Fibroblast of skin of scalp (primary cell): ENCODE data around the gene LAMA2.

ENCODE experiments used
- DNase-seq: peaks from one replicate; pipeline ENCODE4 v3.0.0-alpha.2; 2013

The LAMA2 gene

DNA sequence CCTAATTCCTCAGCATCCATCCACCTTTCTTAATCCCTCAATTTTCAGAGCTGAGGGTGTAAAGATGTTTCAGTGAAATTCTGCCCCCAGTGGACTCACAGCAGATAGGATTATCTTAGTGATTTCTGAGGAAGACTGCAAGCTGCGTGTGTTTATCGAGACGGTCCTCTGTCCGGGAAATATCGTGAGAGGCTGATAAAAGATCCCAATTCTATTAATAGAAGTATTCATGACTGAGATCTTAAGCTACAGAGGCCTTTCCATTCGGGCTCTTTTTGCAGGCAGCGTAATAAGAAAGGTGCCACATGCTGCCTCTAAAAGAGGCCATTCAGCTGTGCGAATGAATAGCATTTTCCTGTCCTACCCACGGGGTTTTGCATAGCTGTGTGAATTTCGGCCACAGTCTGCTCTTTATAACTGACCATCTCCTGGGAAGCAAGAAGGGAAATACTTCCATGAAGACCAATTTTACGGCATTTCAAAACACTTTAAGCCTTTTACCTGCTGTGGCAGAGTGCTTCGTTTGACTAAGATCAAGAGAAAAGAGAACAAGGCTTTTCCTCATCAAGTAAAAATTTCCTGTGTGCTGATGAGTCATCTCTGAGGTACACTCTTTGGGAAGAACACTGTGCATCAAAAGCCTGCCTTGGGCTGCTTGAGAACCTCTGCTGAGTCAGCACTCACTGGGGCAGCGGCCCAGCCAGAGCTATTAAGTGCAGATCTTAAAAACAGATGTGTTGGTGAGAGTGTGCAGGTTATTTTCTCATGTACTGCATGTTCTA, 618.2 kb downstream of the LAMA2 start:
- peak; percentile 82 for DNase-seq

DNA sequence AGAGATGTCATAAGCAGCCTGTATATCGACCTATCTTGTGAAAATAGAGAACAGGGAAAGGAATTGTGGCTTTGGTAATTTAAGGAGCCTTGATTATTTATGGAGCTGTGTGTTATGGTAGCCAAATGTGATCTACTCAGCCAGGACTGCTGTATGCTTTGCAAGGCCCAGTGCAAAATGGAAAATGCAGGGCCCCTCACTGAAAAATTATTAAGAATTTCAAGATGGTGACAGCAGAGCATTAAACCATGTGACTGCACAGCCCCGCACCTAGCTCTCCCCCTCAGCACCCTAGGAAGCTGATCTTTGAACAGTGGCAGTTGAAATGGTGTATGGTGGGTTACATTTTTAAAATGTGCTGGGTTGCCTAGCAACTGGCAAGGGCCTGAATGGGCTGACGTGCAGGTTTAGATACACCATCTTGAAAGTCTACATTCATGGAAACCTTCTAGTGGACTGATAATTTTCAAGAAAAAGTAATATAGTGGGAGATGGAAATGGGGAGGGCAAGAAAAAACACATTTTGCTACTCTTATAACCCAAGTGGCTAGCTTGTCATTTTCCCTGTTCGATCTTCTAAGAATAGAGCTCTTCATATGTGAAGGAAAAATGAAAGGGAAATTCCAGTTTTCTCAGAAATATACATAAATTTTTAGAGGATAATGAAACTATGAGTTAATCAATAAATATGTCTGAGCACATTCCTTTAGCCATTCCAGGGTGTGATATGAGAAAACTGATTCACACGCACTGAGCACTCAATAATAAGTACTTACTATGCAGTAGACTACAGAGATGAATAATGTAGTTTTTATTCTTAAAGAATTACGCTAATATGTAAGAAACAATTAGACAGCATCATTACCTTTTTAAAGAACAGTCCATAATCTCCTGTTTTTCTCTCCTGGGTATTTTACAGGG, 619.1 kb downstream of the LAMA2 start:
- peak; percentile 56 for DNase-seq

DNA sequence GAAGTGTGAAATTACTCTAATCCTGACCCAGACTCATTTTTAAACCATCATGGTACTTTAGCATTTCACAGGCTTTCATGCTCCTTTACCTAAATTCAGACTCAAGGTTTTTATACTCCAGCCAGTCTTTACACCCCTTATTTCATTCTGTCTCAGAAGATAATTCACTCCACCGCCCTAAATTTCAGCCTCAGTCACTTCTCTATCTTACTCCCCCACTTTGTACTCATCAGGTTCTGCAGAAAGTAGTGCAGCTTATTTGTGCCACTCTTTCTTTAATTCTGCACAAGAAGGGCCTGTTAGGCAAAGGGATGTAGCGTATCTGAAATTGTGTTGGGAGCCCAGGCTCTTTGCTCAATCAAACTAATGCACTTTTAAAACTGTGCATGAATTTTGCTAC, 621.5 kb downstream of the LAMA2 start:
- no peak for DNase-seq

DNA sequence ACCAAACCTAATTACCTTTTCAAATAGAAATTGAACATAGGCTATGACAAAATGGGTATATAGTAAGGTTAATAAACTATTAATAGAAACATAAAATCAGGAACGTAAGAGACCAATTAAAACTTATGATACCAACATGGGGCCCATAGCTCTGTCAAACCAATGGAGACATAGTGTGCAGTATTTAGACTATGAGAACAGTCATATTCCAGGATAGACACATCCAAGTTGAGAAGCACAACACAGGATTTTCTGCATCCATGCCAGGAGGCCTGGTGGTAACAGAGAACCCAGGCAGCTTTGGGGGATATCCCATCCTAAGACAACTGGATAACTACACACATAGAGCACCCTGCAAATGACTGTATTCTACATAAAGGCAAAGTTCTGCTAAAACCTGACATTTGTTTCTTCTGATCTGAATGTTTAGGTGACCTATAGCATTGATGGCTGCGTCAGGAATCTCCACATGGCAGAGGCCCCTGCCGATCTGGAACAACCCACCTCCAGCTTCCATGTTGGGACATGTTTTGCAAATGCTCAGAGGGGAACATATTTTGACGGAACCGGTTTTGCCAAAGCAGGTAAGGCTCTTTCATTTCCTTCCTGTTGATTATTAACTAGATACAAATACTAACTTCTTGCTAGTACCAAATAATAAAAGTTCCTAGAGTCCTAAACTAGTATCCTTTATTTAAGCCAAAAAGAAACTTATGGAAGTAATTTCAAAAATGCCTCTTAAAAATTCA, 624.3 kb downstream of the LAMA2 start:
- no peak for DNase-seq

DNA sequence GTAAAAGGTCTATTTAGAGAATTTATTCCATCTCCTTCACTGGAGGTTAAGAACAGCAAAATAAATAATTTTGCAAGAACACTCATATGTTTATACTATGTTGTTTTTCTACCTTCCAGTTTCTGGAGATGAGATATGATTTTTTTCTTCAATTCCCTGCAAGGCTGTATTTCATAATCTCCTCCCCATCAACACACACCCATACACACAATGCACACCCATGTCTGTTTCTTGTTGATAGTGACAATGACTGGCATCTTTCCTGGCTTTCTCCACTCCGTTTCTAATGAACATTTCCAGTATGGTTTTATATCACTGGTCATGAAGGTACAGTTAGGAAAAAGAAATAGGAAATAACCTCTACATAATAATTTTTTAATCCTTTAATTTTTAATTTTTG, 624.9 kb downstream of the LAMA2 start:
- no peak for DNase-seq

DNA sequence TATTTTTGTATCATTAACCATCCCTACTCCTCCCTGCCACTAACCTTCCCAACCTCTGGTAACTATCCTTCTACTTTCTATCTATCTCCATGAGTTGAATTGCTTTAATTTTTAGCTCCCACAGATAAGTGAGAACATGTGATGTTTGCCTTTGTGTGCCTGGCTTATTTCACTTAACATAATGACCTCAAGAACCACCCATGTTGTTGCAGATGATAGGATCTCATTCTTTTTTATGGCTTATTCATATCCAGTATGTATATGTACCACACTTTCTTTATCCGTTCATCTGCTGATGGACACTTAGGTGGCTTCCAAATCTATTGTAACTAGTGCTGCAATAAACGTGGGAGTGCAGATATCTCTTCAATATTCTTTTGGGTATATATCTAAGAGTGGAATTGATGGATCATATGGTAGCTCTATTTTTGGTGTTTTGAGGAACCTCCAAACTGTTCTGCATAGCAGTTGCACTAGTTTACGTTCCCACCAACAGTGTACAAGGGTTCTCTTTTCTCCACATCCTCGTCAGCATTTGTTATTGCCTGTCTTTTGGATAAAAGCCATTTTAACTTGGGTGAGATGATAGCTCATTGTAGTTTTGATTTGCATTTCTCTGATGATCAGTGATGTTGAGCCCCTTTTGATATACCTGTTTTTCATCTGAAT, 625.7 kb downstream of the LAMA2 start:
- no peak for DNase-seq

DNA sequence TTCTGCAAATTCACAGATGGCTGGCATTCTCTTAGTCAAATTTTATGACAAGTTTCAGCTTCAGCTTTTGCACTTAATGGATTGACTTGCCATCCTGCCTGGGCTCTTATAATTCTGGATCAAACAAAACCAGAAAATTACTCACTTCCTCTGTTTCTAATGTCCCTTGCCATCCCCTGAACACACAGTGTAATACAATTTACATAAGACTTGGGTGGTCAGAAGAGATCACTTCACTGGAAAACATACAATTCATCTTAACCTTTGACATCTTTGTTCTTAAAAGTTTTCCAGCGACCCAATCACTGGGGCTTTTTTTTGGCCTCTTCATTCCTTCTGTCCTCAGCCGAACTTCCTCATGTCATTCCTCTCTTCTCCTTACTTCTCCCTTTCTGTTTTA, 628.0 kb downstream of the LAMA2 start:
- DNase-seq: no peak

DNA sequence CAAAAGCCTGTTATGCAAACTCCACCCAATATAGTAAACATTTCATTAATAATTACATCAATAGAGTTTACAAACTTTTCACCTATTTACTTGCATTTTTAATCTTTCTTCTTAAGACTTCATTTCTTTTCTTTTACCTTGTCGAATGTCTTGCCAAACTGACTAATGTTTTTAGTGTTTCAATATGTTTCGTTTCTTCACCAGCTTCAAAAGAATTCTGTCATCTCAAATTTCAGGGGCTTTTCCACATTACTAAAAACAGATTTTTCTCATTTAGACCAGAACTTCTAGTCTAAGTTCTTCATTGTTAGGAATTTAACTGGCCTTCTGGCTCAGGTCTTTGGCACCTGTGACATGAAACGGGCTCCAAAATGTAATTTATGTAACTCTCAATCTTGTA, 630.5 kb downstream of the LAMA2 start:
- DNase-seq: peak; percentile 45

DNA sequence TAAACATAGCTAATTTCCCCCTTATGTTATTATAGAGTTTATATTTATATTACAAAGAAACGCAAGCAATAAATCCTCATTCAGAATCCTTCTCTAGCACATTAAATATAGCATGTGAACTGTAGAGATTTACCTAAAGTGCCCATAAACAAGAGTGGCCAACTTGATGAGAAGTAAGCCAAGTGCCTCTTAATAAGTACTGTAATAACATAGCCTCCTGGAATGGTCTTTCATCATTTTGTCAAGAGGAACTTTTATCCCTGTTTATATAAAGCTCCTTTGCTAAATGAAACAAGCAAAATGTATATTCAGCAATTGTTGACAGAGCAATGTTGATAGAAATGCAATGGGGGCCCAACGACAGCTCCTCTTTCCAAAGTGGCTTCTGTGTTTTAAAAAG, 632.1 kb downstream of the LAMA2 start:
- DNase-seq: no peak

DNA sequence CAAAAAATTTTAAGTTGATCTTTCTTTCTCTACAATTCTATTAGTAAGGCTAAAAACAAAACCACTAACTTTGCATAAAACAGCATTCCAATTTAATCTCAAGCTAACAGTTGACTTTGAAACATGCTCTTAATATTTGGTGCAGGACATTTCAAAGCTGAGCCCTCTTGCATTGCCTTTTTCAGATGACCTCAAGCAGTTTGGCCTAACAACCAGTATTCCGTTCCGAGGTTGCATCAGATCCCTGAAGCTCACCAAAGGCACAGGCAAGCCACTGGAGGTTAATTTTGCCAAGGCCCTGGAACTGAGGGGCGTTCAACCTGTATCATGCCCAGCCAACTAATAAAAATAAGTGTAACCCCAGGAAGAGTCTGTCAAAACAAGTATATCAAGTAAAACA, 633.1 kb downstream of the LAMA2 start:
- no peak for DNase-seq

DNA sequence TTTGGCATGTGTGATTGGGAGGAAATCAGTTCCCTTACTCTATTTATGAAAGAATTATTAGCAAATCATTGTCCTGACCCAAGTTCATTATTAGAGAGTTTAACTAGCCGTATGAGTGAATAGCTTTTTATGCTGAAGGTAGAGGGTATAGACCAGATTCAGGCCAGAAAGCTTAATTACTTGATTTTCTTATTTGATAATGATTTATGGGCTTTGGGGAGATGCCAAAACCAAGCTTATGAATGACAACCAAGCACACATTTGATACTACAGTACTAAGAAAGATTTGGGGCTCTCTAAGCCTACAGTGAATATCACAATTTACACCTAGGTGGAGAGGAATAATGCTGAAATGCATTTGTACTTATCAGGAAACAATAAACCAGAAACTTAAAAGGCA, 633.8 kb downstream of the LAMA2 start:
- no peak for DNase-seq

DNA sequence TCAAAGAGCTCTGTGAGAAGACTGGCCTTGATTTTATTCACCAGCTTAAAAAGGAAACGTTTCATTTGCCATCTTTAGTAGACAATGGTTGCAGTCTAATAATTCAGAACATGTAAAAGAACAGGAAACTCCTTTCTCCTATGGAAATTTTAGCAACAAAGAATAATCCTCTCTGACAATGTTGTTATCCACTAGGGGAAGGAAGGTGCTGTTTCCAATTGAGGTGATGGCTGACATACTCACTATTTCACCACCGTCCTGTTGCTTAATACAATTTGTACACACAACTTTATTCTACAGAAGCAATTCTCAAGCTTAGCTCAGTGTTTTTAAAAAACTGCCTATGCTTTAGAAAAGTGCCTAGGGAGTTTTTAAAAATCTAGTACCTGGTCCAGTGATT, 634.4 kb downstream of the LAMA2 start:
- no peak for DNase-seq

DNA sequence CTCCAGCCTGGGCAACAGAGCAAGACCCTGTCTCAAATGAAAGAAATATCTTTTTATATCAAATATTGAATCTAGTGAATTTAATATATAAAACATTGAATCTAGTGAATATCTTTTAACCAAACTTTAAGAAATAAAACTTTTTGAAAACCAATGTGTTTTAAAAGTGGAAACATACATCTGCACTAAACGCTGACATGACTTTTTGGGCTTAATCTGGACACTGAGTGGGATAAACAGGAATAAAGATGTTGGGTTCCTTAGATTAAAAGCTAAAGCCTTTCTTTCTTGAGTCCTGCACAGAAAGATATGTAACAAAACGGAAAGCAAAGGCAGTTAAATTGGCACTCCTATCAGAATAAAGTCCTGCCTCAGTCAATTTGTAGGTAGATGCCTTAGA, 636.8 kb downstream of the LAMA2 start:
- no peak for DNase-seq

DNA sequence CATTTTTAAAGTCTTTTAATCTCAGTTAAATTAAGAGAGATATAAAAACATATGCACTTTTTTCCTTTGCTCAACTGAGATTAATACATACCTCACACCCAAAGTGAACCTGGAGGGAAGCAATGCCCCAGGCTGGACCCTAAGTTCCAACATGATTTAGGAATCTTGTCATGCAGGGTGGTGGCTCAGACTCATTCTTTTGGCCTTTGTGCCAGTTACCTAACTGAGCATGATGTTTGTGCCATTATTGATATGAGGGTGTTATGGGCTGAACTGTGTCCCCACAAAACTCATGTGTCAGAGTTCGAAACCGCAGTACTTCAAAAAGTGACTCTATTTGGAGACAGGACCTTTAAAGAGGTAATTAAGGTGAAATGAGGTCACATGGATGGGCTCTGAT, 639.0 kb downstream of the LAMA2 start:
- DNase-seq: no peak

DNA sequence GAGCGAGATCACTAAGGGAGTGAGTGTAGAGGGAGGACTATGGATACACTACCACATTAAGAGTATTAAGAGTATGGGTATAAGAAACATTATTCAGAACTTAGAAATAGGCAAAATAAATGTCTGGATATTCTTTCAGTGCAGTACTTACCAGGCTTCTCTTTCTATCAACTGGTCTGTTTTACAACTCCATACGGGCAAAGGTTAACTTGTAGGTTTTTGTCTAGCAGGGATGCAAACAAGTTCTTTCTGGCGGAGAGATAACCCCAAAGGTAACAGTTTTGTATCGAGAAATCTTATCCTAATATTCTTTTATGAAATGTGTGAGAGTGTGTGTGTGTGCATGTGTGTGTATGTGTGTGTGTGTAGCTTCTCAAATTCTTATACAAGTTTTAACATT, 640.9 kb downstream of the LAMA2 start:
- no peak for DNase-seq

DNA sequence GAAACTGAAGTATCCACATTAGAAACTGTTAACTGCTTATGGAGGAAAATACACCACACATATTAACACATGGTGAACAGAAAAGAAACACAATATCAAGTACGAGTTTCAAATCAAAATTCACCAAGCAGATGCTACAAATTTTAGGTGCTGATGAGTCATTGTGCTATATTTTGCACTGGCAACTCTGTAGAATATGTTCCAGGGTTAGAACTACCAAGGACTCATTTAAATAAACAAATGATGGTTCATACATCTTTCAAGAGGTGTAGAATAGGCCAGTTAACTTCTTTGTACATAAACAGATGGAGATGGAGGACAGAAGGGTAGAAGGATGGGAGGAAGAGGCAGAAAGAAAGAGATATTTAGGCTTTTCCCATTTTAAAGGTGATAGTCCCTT, 642.1 kb downstream of the LAMA2 start:
- DNase-seq: no peak

DNA sequence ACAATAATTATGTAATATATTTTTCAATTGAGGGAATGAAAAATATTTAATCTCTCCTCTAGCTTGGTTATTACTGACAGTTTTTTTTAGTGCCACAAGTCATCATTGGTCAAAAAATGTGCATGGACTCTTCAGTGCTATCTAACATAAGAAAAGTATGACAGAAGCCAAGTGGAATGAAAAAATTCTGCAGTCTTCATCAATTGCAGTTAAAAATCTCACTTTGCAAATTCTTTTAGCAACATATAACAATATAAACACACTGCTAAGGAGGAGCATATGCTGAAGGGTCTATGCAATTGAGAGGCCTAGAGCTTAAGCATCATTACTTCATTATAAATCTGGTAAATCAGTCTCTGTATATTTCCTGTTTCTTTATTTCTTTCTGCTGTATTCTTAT, 652.0 kb downstream of the LAMA2 start:
- peak; percentile 43 for DNase-seq

DNA sequence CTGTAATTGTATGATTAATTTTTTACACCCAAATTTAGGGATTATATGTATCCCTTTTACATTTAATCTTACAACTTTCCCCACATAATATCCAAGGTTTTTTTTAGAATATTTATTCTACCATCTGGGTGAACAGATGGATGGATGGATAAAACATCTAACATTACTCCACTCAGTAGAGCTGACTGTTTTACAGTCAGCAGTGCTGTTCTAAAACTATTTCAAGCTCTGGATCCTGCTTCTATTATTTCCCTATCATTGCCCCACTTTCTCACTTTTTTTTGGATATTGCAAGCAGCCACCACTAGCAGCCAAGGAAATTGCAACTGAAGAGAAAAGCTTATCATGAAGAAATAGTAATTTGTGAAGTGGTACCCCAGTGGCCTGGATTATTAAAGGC, 653.3 kb downstream of the LAMA2 start:
- DNase-seq: no peak

DNA sequence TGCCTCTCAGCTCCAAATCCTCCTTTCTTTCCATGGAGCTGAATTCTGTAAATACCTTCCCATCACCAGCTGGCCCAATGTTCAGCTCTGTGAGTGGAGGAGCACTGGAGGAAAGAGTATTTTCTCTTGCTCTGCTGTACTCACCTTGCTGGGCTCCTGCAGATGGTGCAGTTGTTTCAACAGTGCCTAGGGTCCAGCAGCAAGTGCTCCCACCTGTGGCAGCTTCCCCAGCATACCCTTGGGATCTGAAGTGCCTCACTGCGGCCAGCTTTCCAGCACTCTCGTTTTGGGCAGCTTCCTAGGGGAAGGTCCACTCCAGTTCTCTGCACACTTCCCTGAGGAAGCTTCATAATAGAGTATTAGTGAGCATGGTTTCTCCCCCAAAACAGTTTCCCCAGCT, 656.1 kb downstream of the LAMA2 start:
- DNase-seq: no peak

DNA sequence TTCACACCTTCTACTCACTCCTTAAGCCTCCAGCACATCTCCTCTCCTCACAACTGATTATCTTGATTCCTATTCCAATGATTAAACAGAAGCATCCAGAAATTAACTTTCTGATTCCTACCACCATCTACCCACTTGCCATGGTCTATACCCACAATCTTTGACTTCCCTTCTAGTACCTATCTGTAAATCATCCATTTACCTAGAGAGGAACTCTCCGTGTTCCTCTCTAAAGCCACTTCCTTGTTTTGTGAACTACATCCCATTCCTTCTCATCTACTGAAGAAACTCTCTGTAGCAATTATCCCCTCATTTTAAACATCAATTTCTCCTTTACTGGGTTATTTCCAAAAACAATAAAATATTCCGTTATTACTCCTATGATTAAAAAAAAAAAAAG, 659.8 kb downstream of the LAMA2 start:
- no peak for DNase-seq

DNA sequence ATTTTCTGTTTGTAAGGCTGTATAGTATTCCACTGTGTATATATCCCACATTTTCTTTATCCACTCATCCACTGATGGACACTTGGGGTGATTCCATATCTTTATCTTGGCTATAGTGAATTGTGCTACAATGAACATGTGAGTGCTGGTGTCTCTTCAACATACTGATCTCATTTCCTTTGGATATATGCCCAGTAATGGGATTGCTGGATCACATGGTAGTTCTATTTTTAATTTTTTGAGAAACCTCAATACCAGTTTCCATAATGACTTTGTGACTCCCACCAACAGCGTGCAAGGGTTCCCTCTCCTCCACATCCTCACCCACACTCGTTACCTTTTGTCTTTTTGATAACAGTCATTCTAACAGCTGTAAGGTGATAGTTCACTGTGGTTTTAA, 661.0 kb downstream of the LAMA2 start:
- DNase-seq: peak; percentile 14

DNA sequence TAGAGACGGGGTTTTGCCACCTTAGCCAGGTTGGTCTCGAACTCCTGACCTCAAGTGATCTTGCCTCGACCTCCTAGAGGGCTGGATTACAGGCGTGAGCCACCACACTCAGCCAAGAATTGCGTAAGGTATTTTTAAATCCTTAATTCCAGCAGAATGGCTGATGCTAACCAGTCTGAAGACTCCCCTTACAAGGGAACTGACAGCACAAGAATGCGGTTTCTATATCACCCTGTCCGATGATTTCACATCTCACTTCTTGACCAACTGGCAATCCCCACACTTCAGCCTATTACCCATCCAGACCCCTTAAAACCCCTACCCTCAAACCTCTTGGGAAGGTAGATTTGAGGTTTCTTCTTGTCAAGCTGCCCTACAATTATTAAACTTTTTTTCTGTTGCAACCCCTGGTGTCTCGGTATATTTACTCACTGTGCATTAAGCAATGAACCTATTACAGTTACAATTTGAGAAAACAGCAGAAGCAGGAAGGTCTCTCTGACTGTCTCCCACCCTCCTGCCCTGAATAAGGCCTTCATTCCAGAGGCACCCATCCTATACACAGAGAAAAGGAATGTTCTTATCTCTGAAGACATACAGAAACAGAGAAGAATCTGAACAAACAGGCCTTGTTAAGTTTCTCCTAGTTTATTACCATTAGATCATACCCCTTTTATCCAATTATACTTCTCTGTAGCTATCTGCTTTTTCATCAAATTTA, 662.1 kb downstream of the LAMA2 start:
- no peak for DNase-seq
